ENCODE results near the gene LEMD3.

LEMD3 gene

GRCh38 chr12:65170209-65170881, 962 bp downstream of the LEMD3 start:
- DNase-seq (ENCODE audit: low read depth in 2 of 2), result peak in 1 of 2 donors; percentile 16

GRCh38 chr12:65171073-65171472, 1.7 kb downstream of the LEMD3 start:
- no peak for DNase-seq (ENCODE audit: low read depth in 2 of 2)

DNA sequence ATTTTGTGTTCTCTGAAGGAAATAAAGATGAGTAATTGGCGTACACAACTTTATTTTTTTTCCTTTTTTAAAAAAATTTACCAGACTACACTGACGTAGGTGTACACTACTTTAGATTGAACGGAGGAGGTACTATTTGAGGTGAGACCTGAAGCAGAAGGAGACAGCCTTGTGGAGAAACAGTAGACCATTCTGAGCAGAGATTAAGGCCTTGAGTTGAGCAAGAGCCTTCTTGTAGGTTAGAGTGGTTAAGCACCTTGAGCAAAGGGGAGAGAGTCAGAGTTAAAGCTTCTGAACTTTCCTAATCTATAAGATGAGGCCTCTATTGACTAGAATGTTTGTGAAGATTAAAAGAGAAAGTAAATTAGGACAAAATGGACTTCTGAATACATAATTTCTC, 2.5 kb downstream of the LEMD3 start:
- no peak for DNase-seq (ENCODE audit: low read depth in 2 of 2)

GRCh38 chr12:65175385-65175784, 6.0 kb downstream of the LEMD3 start:
- DNase-seq (ENCODE audit: low read depth in 2 of 2), result no peak

GRCh38 chr12:65182012-65182739, 12.8 kb downstream of the LEMD3 start:
- DNase-seq (ENCODE audit: low read depth in 2 of 2), result no peak

DNA sequence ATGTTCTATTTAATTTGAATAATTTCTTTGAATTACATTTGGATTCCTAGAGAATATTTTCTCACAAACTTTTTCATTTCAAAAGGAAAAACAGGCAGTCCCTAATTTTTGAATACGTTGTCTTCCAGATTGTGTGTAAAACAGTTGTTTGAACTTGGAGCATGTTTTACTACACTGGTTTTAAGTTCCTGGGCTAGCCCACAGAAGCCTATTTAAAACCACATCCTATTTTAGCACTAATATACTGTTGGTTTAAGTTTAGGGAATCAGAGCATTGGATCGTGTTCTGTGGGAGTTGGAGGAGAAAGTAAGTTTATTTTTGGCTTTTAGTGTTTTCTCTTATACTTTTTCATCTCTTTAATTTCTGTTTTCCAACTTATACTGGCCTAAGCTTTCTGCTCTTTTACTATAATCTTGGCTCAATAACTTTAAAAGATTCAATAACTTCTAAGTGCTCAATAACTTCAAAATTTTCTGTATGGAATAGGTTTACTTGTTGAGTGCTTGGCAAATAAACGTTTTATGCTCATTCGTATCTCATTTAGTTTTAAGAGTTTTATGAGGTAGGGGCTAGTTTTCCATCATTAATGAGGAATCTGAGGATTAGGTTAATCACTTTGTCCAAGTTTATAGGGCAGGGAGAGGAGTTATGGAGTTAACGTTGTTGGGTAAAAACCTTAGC, 14.9 kb downstream of the LEMD3 start:
- no peak for DNase-seq (ENCODE audit: low read depth in 2 of 2)

DNA sequence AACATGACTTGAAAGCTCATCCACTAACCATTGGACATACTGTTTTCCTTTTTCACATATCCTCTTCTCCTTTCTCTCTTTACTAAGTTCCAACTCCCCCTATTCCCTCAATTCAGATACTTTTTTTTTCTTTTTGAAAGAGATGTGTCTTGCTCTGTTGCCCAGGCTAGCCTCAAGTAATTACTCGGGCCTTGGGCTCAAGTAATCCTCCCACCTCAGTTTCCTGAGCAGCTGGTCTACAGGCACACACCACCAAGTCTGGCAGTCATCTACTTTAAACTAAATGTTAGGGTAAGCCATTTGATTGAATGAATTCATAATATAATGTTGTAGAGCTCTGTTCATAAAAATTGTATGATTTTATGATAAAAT, 15.5 kb downstream of the LEMD3 start:
- no peak for DNase-seq (ENCODE audit: low read depth in 2 of 2)

- no peak for DNase-seq (ENCODE audit: low read depth in 2 of 2)
Measured at GRCh38 chr12:65187665-65188064, 18.3 kb downstream of the LEMD3 start.

DNA sequence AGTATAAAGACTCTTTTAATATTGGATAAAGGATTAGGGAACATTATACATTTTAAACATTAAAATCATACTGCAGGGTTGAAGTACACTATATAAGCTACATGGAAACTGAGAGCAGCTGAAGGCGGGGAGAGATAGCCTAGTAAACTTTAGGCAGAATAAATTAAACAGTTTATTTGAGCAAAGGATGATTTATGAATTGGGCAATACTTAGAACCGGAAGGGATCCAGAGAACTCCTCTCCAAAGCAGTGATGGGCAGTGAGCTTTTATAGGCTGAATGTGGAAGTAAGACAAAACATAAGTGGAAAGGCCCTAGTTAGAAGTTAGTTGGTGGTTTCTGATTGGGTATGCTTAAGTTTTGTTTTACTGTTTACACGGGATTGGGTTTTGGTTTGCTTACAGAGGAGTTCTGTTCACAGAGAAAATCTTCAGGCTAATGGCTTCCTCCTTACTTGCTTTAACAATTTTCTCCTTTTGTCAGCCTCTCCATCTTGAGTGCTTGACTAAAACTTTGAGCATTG, 18.9 kb downstream of the LEMD3 start:
- no peak for DNase-seq (ENCODE audit: low read depth in 2 of 2)

GRCh38 chr12:65189028-65189718, 19.8 kb downstream of the LEMD3 start:
- DNase-seq (ENCODE audit: low read depth in 2 of 2), result no peak

- DNase-seq (ENCODE audit: low read depth in 2 of 2), result no peak
Measured at GRCh38 chr12:65192963-65193516, 23.7 kb downstream of the LEMD3 start.

GRCh38 chr12:65194949-65195348, 25.6 kb downstream of the LEMD3 start:
- no peak for DNase-seq (ENCODE audit: low read depth in 2 of 2)

DNA sequence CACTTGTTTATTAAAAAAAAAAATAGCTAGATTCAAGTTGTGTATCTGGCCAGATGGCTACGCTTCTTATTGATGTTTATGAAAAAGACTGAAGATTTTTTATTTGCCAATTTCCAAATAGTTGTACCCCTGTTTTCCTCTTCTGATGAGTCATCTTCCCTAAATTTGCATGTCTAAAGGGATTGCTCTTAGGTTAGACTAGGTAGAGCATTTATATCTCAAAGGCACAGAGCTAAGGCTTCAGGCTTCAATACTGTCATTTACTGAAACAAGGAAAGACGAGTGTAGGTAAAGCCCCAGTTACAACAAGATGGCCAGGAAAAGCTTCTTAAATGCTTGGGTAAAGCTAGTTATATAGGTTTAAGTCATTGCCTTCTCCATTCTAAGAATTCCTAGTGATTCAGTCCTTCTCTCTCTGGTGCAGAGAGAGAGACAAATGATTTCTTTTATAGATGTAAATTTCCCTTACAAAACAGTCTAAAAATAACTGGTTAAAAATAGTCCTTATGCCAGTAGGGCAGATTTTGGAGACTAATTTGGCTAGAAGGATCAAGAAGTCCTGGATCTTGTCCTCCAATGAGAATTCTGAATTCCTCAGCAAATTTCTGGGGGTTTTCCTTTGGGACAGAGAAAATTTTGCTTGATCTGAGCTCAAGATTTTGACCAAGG, 26.1 kb downstream of the LEMD3 start:
- DNase-seq (ENCODE audit: low read depth in 2 of 2), result no peak

DNA sequence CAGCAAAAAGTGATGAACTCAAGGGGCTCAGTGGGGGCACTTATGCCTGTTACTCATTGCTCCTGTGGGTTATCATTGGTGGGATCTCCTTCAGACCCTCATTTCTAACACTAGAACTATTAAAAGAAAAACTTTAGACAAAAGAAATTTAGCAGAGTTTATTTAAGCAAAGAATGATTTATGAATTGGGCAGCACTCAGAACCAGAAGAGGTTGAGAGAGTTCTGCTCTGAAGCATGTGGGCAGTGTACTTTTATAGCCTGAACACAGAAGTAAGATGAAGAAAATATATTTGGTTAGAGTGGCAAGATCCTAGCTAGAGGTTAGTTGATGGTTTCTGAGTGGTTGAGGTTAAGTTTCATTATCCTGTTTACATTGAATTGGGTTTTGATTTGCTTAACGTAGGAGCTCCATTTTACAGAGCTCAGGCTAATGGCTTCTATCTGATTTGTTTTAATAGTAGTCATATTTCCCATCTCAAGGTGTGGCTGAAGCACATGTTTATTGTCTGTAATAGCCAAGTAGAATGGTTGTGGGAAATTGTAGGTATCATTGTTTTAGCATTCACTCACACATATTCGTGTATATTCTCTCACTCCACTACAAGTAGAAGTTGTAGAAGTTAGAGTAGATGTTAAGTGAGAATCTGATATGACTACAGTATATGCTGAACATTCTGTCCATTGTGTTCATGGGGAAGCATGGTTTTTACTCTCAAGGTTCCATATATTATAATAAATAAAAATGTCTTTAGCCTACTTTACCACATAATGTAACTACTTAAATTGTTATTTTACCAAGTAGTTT, 27.6 kb downstream of the LEMD3 start:
- no peak for DNase-seq (ENCODE audit: low read depth in 2 of 2)

DNA sequence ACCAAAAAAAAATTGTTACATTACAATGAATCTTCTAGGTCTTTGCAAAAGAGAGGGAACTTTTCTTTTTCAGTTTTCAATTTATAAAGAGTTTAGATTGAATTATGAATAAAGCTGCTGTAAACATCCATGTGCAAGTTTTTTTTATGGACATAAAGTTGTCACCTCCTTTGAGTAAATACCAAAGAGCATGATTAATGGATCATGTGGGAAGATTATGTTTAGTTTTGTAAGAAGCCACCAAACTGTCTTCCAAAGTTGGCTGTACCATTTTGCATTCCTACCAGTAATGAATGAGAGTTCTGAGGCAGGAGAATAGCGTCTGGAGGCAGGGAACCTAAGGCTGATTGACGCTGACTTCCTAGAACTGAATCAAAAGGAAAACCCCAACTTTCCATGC, 30.2 kb downstream of the LEMD3 start:
- no peak for DNase-seq (ENCODE audit: low read depth in 2 of 2)

- no peak for DNase-seq (ENCODE audit: low read depth in 2 of 2)
Measured at GRCh38 chr12:65200007-65200665, 30.8 kb downstream of the LEMD3 start.

DNA sequence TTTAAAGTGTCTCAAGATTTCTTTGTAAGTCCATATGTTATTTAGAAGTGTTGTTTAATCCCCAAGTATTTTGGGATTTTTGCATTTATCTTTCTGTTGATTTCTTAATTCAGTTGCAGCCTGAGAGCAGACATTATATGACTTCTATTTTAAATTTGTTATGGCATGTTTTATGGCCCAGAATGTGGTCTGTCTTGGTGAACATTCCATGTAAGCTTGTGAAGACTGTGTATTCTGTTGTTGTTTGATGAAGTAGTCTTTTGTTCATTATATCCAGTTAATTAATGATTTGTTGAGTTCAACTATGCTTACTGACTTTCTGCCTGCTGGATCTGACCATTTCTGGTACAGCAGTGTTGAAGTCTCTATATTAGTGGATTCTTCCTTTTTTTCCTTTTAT, 34.0 kb downstream of the LEMD3 start:
- no peak for DNase-seq (ENCODE audit: low read depth in 2 of 2)

DNA sequence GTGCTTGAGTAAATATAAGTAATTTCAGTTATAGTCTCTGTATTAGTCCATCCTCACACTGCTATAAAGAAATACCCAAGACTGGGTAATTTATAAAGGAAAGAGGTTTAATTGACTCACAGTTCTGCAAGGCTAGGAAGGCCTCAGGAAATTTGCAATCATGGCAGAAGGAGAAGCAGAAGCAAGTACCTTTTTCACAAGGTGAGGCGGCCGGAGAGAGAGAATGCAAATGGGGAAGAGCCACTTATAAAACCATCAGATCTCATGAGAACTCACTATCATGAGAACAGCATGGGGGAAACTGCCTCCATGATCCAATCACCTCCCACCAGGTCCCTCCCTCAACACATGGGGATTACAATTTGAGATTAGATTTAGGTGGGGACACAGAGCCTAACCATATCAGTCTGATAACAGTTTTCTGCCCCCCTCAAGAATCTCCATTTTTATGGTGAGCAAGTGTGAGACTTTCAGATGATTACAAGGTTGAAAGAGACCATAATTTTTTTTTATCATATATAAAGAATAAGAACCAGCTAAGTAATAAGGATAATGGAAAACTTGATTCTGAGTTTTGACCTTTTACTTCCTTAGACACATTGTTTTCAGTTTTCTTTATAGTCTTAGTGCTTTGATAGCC, 35.6 kb downstream of the LEMD3 start:
- DNase-seq (ENCODE audit: low read depth in 2 of 2), result no peak

DNA sequence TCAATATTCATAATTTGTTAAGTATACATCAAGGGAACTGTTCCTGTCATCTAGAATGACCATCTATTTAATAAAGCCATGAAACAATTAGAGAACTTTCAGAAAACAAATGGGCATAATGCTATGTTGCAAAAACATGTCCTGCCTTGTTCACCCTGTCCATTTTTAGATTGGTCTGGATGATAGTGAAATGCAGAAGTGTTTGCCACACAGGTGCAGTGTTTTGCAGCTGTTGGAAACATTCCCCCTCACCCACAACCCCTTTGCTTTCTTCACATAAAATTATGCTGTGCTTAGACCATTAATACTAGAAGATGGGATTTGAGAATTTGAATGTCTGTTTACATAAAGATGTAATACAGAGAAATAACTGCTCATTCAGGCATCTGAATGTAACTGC, 36.5 kb downstream of the LEMD3 start:
- DNase-seq (ENCODE audit: low read depth in 2 of 2), result no peak
